ENCODE data around the gene EHD4.

Gene EHD4

DNA sequence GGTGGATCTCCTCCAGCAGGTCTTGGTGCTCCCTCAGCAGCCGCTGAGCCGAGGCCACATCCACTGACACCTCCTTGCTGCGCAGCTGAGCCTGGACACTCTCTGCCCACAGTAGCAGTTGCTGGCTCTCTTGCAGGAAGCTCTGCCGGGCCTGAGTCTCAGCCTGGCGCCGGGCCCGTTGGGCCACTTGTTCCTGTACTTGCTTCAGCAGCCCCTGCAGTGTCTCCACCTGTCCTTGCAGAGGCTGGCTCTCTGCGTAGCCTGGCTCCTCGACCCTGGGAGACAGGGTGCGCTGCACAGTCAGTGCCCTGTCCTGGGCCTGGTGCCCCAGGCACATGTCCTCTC, 94.0 kb downstream of the EHD4 start:
- H3K36me3 ChIP-seq (replicated peaks; ENCODE audit: insufficient read depth, low read length), result no peaks in the 10 kb centered on the region
- no peak overlapping the region for H3K4me3 ChIP-seq (ENCODE audit: low read length)
- H3K4me1 ChIP-seq (ENCODE audit: low read length), result no peaks in the 10 kb centered on the region
- H3K9me2 ChIP-seq (replicated peaks; ENCODE audit: insufficient read depth, low read length), result no peaks in the 10 kb centered on the region
- no peak for TF ChIP-seq EZH2 (optimal IDR thresholded peaks at IDR 0.05; ENCODE audit: low read depth, low read length)
- TF ChIP-seq, protein P1, sequence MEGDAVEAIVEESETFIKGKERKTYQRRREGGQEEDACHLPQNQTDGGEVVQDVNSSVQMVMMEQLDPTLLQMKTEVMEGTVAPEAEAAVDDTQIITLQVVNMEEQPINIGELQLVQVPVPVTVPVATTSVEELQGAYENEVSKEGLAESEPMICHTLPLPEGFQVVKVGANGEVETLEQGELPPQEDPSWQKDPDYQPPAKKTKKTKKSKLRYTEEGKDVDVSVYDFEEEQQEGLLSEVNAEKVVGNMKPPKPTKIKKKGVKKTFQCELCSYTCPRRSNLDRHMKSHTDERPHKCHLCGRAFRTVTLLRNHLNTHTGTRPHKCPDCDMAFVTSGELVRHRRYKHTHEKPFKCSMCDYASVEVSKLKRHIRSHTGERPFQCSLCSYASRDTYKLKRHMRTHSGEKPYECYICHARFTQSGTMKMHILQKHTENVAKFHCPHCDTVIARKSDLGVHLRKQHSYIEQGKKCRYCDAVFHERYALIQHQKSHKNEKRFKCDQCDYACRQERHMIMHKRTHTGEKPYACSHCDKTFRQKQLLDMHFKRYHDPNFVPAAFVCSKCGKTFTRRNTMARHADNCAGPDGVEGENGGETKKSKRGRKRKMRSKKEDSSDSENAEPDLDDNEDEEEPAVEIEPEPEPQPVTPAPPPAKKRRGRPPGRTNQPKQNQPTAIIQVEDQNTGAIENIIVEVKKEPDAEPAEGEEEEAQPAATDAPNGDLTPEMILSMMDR (IDR thresholded peaks at IDR 0.05; ENCODE audit: low read length), result no peak
- no peak for TF ChIP-seq EZH2phosphoT487 (IDR thresholded peaks at IDR 0.05; ENCODE audit: low read length)
- no peak overlapping the region for H2AFZ ChIP-seq (ENCODE audit: low read length)
- no peaks in the 10 kb centered on the region for H4K20me1 ChIP-seq (ENCODE audit: insufficient read depth, low read length)
- H3K27me3 ChIP-seq (replicated peaks; ENCODE audit: insufficient read depth, low read length), result peaks cover 31% of the 10 kb centered on the region
- no peaks in the 10 kb centered on the region for H3F3A ChIP-seq (ENCODE audit: insufficient read depth, low read length)
- H3K9me3 ChIP-seq (replicated peaks; ENCODE audit: insufficient read depth, low read length), result no peaks in the 10 kb centered on the region
- no peak overlapping the region for H3K4me2 ChIP-seq (ENCODE audit: low read depth, low read length)
- no peak overlapping the region for H3K9ac ChIP-seq (ENCODE audit: low read length)
- no peak overlapping the region for H3K27ac ChIP-seq (ENCODE audit: low read length)
- DNase-seq, result no peak
- H3K79me2 ChIP-seq (ENCODE audit: low read length), result no peaks in the 10 kb centered on the region

DNA sequence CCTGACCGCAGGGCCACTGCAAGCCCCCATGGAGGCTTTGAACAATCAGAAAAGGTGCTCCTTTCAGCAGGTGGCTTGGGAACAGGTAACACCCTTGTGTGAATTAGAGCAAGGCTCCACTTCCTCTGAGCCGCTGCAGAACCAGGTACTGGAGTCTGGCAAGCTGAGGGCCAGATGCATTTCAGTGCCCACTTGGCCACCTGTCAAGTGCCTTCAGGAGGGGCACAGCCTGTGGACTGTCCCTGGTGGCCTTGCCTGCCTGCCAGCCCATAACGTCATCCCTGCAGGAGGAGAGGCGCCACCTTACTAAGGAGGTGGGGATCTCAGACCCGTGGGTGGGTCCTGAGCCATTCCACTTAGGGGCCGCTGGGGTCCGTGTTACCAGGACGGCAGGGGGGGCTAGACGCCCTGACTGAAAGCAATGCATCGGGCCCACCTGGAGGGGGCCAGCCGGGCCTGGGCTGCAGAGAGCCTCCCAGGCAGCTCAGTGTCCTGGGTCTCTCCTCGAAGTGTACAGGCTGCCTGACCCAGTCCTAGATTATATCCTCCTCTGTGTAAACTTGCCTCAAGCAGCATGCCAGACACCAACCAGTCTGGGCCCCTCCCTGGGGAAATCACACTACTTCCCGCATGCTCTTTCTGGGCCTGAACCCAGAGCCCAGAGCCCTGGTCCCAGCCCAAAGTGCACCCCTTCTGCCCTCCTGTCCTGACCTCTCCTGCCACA, 94.6 kb downstream of the EHD4 start:
- H3K4me2 ChIP-seq (ENCODE audit: low read depth, low read length), result no peak overlapping the region
- DNase-seq, result no peak
- no peak overlapping the region for H3K9ac ChIP-seq (ENCODE audit: low read length)
- peaks cover 36% of the 10 kb centered on the region for H3K27me3 ChIP-seq (replicated peaks; ENCODE audit: insufficient read depth, low read length)
- H3K27ac ChIP-seq (ENCODE audit: low read length), result no peak overlapping the region
- H3K4me3 ChIP-seq (ENCODE audit: low read length), result no peak overlapping the region
- H3K9me2 ChIP-seq (replicated peaks; ENCODE audit: insufficient read depth, low read length), result no peaks in the 10 kb centered on the region
- no peak overlapping the region for H2AFZ ChIP-seq (ENCODE audit: low read length)
- no peaks in the 10 kb centered on the region for H3K79me2 ChIP-seq (ENCODE audit: low read length)
- H3K4me1 ChIP-seq (ENCODE audit: low read length), result no peaks in the 10 kb centered on the region
- H3K36me3 ChIP-seq (replicated peaks; ENCODE audit: insufficient read depth, low read length), result no peaks in the 10 kb centered on the region
- no peaks in the 10 kb centered on the region for H4K20me1 ChIP-seq (ENCODE audit: insufficient read depth, low read length)
- H3K9me3 ChIP-seq (replicated peaks; ENCODE audit: insufficient read depth, low read length), result no peaks in the 10 kb centered on the region
- H3F3A ChIP-seq (ENCODE audit: insufficient read depth, low read length), result no peaks in the 10 kb centered on the region
- no peak for TF ChIP-seq EZH2phosphoT487 (IDR thresholded peaks at IDR 0.05; ENCODE audit: low read length)
- TF ChIP-seq EZH2 (optimal IDR thresholded peaks at IDR 0.05; ENCODE audit: low read depth, low read length), result no peak
- TF ChIP-seq, protein P1 (IDR thresholded peaks at IDR 0.05; ENCODE audit: low read length), result no peak

GRCh38 chr15:41876689-41877088, 95.7 kb downstream of the EHD4 start:
- H3K4me1 ChIP-seq (ENCODE audit: low read length), result no peaks in the 10 kb centered on the region
- H3K9me3 ChIP-seq (replicated peaks; ENCODE audit: insufficient read depth, low read length), result no peaks in the 10 kb centered on the region
- no peak overlapping the region for H3K4me2 ChIP-seq (ENCODE audit: low read depth, low read length)
- no peaks in the 10 kb centered on the region for H3K9me2 ChIP-seq (replicated peaks; ENCODE audit: insufficient read depth, low read length)
- no peak overlapping the region for H2AFZ ChIP-seq (ENCODE audit: low read length)
- H3K9ac ChIP-seq (ENCODE audit: low read length), result no peak overlapping the region
- H3F3A ChIP-seq (ENCODE audit: insufficient read depth, low read length), result no peaks in the 10 kb centered on the region
- H3K4me3 ChIP-seq (ENCODE audit: low read length), result no peak overlapping the region
- peaks cover 47% of the 10 kb centered on the region for H3K27me3 ChIP-seq (replicated peaks; ENCODE audit: insufficient read depth, low read length)
- H4K20me1 ChIP-seq (ENCODE audit: insufficient read depth, low read length), result no peaks in the 10 kb centered on the region
- H3K36me3 ChIP-seq (replicated peaks; ENCODE audit: insufficient read depth, low read length), result no peaks in the 10 kb centered on the region
- no peak for TF ChIP-seq EZH2phosphoT487 (IDR thresholded peaks at IDR 0.05; ENCODE audit: low read length)
- no peak for TF ChIP-seq EZH2 (optimal IDR thresholded peaks at IDR 0.05; ENCODE audit: low read depth, low read length)
- TF ChIP-seq, protein P1 (IDR thresholded peaks at IDR 0.05; ENCODE audit: low read length), result no peak
- no peaks in the 10 kb centered on the region for H3K79me2 ChIP-seq (ENCODE audit: low read length)
- H3K27ac ChIP-seq (ENCODE audit: low read length), result no peak overlapping the region
- DNase-seq, result no peak

All from MM.1S (cell line).